IMR-90 (cell line): ENCODE data around the gene DACH1. TPM values are rescaled to one million over a fixed set of nuclear protein-coding genes. Genes with fewer than 3 reads are reported as not detected.

ENCODE experiments used
- ATAC-seq: fragments of 200-7000 bp; cut with Tn5 transposase; 2 replicates; pipeline ENCODE4 v1.9.1; 2020; ENCODE audit warnings: low read depth, mild to moderate bottlenecking, moderate library complexity
- BruUV-seq: library from RNA; stranded (reverse); fragments of 400-500 nt; replicated peaks from 2 replicates; lab custom pipeline; 2021; lab: Mats Ljungman, UMichigan
- CTCF ChIA-PET: fragments of 300-600 bp; formaldehyde crosslinking; extraction: SDS; loops from one replicate; lab custom pipeline; 2021; ENCODE audit warnings: antibody characterized with exemption; lab: Yijun Ruan, JAX
- POLR2A ChIA-PET: fragments of 300-600 bp; sonication (Branson Sonifier 250); formaldehyde crosslinking; loops from one replicate; lab custom pipeline; 2022; ENCODE audit warnings: antibody characterized with exemption; ENCODE audit not compliant: unreplicated experiment; lab: Charles Lee
- DNase-seq: peaks from one replicate; pipeline ENCODE4 v3.0.0; 2013
- H2AFZ ChIP-seq: replicated peaks from 2 replicates; pipeline ENCODE3; 2013; ENCODE audit warnings: low read length, mild to moderate bottlenecking; ENCODE audit not compliant: poor library complexity
- H2AK5ac ChIP-seq: 2 replicates; pipeline ENCODE4 v1.6.1; 2013; ENCODE audit warnings: low read depth, low read length, inconsistent platforms
- H2AK9ac ChIP-seq: replicated peaks from 2 replicates; pipeline ENCODE3; 2013; ENCODE audit warnings: mild to moderate bottlenecking, low read depth, low read length, moderate library complexity; ENCODE audit not compliant: poor library complexity
- H2BK120ac ChIP-seq: 2 replicates; pipeline ENCODE4 v1.6.1; 2013; ENCODE audit warnings: low read depth, low read length, inconsistent platforms
- H2BK15ac ChIP-seq: 3 replicates; pipeline ENCODE4 v1.6.1; 2013; ENCODE audit warnings: low read depth, low read length, inconsistent platforms
- H2BK20ac ChIP-seq: 2 replicates; pipeline ENCODE4 v1.6.1; 2013; ENCODE audit warnings: low read depth, mild to moderate bottlenecking, inconsistent platforms, low read length, moderate library complexity
- H2BK5ac ChIP-seq: 2 replicates; pipeline ENCODE4 v1.6.1; 2013; ENCODE audit warnings: mild to moderate bottlenecking, low read depth, low read length, inconsistent platforms; ENCODE audit not compliant: poor library complexity, severe bottlenecking
- H3K14ac ChIP-seq: replicated peaks from 2 replicates; pipeline ENCODE4 v1.6.1; 2013; ENCODE audit warnings: low read depth, low read length, inconsistent platforms
- H3K18ac ChIP-seq: 2 replicates; pipeline ENCODE4 v1.6.1; 2013; ENCODE audit warnings: low read depth, low read length, control low read depth
- H3K23ac ChIP-seq: 2 replicates; pipeline ENCODE4 v1.6.1; 2013; ENCODE audit warnings: low read depth, low read length, inconsistent platforms
- H3K27ac ChIP-seq: 2 replicates; pipeline ENCODE4 v1.5.1; 2013; ENCODE audit warnings: mild to moderate bottlenecking, control low read depth, low read length; ENCODE audit not compliant: insufficient read depth
- H3K27me3 ChIP-seq: 2 replicates; pipeline ENCODE4 v1.6.1; 2013; ENCODE audit warnings: low read length; ENCODE audit not compliant: control insufficient read depth, insufficient read depth
- H3K36me3 ChIP-seq: 2 replicates; pipeline ENCODE4 v1.6.1; 2013; ENCODE audit warnings: low read length, mixed read lengths; ENCODE audit not compliant: control insufficient read depth, insufficient read depth
- H3K4ac ChIP-seq: 2 replicates; pipeline ENCODE4 v1.6.1; 2013; ENCODE audit warnings: low read depth, low read length, inconsistent platforms
- H3K4me1 ChIP-seq: 2 replicates; pipeline ENCODE4 v1.6.1; 2013; ENCODE audit warnings: low read length, mixed read lengths; ENCODE audit not compliant: control insufficient read depth, insufficient read depth
- H3K4me2 ChIP-seq: 2 replicates; pipeline ENCODE4 v1.6.1; 2013; ENCODE audit warnings: low read depth, mild to moderate bottlenecking, control low read depth, low read length, moderate library complexity
- H3K4me3 ChIP-seq: 2 replicates; pipeline ENCODE4 v1.5.1; 2013; ENCODE audit warnings: low read depth, mild to moderate bottlenecking, control low read depth, low read length, moderate library complexity; ENCODE audit not compliant: insufficient read depth
- H3K56ac ChIP-seq: 2 replicates; pipeline ENCODE4 v1.6.1; 2013; ENCODE audit warnings: low read length, inconsistent platforms; ENCODE audit not compliant: insufficient read depth; ENCODE audit errors: extremely low read depth
- H3K79me1 ChIP-seq, 2 experiments: 2 replicates each; pipeline ENCODE4 v1.6.1; 2013; ENCODE audit warnings: low read length in 2 of 2, inconsistent platforms in 1 of 2, low read depth in 1 of 2
- H3K9ac ChIP-seq: 2 replicates; pipeline ENCODE4 v1.6.1; 2013; ENCODE audit warnings: low read depth, low read length, control low read depth
- H3K9me1 ChIP-seq: 2 replicates; pipeline ENCODE4 v1.6.1; 2013; ENCODE audit warnings: low read length, inconsistent platforms; ENCODE audit not compliant: insufficient read depth
- H3K9me3 ChIP-seq: 2 replicates; pipeline ENCODE4 v1.6.1; 2013; ENCODE audit warnings: low read length; ENCODE audit not compliant: control insufficient read depth, insufficient read depth
- H4K20me1 ChIP-seq: 2 replicates; pipeline ENCODE4 v1.6.1; 2013; ENCODE audit warnings: low read length, inconsistent platforms; ENCODE audit not compliant: insufficient read depth
- H4K5ac ChIP-seq: 2 replicates; pipeline ENCODE4 v1.6.1; 2013; ENCODE audit warnings: mild to moderate bottlenecking, low read depth, low read length, control low read depth
- H4K8ac ChIP-seq, 2 experiments: 2 replicates each; pipeline ENCODE4 v1.6.1; 2013; ENCODE audit warnings: low read depth in 2 of 2, low read length in 2 of 2, control low read depth in 1 of 2, inconsistent platforms in 1 of 2
- H4K91ac ChIP-seq: 2 replicates; pipeline ENCODE4 v1.6.1; 2013; ENCODE audit warnings: low read depth, low read length, inconsistent platforms; ENCODE audit not compliant: insufficient read depth
- CEBPB ChIP-seq: IDR thresholded peaks from 2 replicates; pipeline ENCODE4 v1.6.1; 2012; ENCODE audit warnings: low read depth, low read length, improper control_type of control experiment
- WGBS, 2 experiments: methylation state at CpG; one replicate each; pipeline versions ENCODE4 v1.1.5 to v1.1.7; 2013; ENCODE audit warnings: missing lambda C conversion rate in 2 of 2; ENCODE audit not compliant: insufficient read length in 1 of 2; ENCODE audit errors: extremely low coverage in 2 of 2; 5-methylcytosine and 5-hydroxymethylcytosine counted together
- dilution Hi-C: fragments of 300-500 bp; cut with HindIII; formaldehyde crosslinking; loops from one replicate; pipeline ENCODE4 v1.14.3; 2018; ENCODE audit warnings: low sequenced_read_pairs; ENCODE audit not compliant: unreplicated experiment
- in situ Hi-C: fragments of 300-500 bp; cut with MboI; formaldehyde crosslinking; loops from 3 replicates; pipeline ENCODE4 v1.14.3; 2019; ENCODE audit warnings: low sequenced_read_pairs, inconsistent platforms, mixed read lengths
- intact Hi-C: fragments of 100-400 bp; cut with micrococcal nuclease; formaldehyde crosslinking; loops from 2 replicates; pipeline ENCODE4 v1.10.0; 2022
- polyA plus RNA-seq, 3 experiments: library from polyadenylated mRNA; depleted of rRNA; stranded (reverse); fragments of >200 nt; gene quantifications; 2 replicates each; pipeline ENCODE4 v1.2.3, GENCODE V29; 2012; ENCODE audit warnings: low replicate concordance in 1 of 3
- total RNA-seq: library from RNA; depleted of rRNA; stranded (reverse); fragments of >200 nt; gene quantifications from 2 replicates; pipeline ENCODE4 v1.2.3, GENCODE V29; 2012

The DACH1 gene
- total and polyA plus RNA-seq, 2 of the 4 experiments (the other 2 are of a cell fraction): not detected

DNA sequence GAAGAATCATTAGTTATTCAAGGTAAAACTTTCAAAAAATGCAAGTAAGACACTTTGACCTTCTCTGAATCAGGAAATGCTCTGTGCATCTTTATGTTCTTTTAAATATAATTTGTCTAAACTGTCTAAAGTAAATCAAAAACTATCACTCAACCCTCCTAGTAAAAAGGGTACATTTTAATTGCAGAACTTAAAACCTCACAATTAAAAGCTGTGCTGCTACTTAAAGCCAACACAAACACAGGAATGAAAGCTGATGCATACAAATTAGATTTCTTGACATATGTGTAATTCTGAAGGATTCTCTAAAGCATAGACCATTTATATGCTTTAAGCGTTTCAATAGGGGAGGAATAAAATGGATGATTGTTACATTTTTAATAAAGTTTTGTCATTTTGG lies 58.3 kb downstream of the DACH1 start:
- Histone ChIP-seq H2BK5ac (no peak overlapping the region), H4K5ac (no peak overlapping the region), H3K14ac (no peak overlapping the region), H3K4ac (no peak overlapping the region), H2AFZ (no peak overlapping the region), H2BK20ac (no peak overlapping the region), H3K27ac (no peak overlapping the region), H3K18ac (no peak overlapping the region), H3K23ac (no peak overlapping the region), H2BK15ac (no peak overlapping the region), H2BK120ac (no peak overlapping the region), H3K27me3 (no peaks in the 10 kb centered on the region), H4K91ac (no peak overlapping the region), H3K4me2 (no peak overlapping the region), H2AK5ac (no peak overlapping the region), H3K9me3 (no peaks in the 10 kb centered on the region), H3K9ac (no peak overlapping the region), H4K8ac (no peak overlapping the region), H3K9me1 (no peaks in the 10 kb centered on the region), H3K36me3 (no peaks in the 10 kb centered on the region), H2AK9ac (no peak overlapping the region), H4K20me1 (no peaks in the 10 kb centered on the region), H3K56ac (no peak overlapping the region), H3K4me3 (no peak overlapping the region), H3K79me1 (no peaks in the 10 kb centered on the region), H3K4me1 (no peaks in the 10 kb centered on the region)
- POLR2A ChIA-PET: no interaction called here
- TF ChIP-seq CEBPB: no peak
- no TSS peak for BruUV-seq
- WGBS, 2 experiments: no CpG with 5 or more reads among the region's 1 CpG
- in situ Hi-C loops (no loop called here), intact Hi-C loops (no loop called here), dilution Hi-C loops (no loop called here)
- no peak for DNase-seq
- CTCF ChIA-PET: no interaction called here
- no peak for ATAC-seq
